OCI-LY7 (cell line): ENCODE measurements around the gene PNMA6E.

Experiments
- CTCF ChIP-seq: fragments of 200-600 bp; sonication (generic); conservative IDR thresholded peaks from 2 replicates; pipeline ENCODE4 v1.5.1; 2014; ENCODE audit warnings: mild to moderate bottlenecking, antibody characterized with exemption, low read length, moderate library complexity, mixed read lengths
- EZH2phosphoT487 ChIP-seq: fragments of 200-600 bp; sonication (generic); IDR thresholded peaks from 2 replicates; pipeline ENCODE4 v1.6.1; 2018; ENCODE audit warnings: low read depth, borderline replicate concordance, mild to moderate bottlenecking, mixed run types, antibody characterized with exemption, low read length, moderate library complexity, mixed read lengths

GRCh38 chrX:153398275-153398960, 2.7 kb downstream of the PNMA6E start:
- TF ChIP-seq CTCF (no peak), EZH2phosphoT487 (no peak)
